Activated T-helper 1 cell treated with anti-CD3 and anti-CD28 coated beads, Interleukin-12 subunit alpha, Interleukin-12 subunit beta, Interleukin-2, Interleukin-4 antibody, amounts not matched to agents 30 ng/mL and 10 ng/mL and 1 ng/mL, durations not matched to agents 14 hours and 24 hours and 36 hours (primary cell): ENCODE results near the gene CAMK1G. TPM values are rescaled to one million over a fixed set of nuclear protein-coding genes. Genes with fewer than 3 reads are reported as not detected.
A peak's percentile ranks its signal among the peaks of the same experiment; 100 is the strongest.

ENCODE experiments used
- DNase-seq: peaks from one replicate; pipeline ENCODE4 v3.0.0; 2021; ENCODE audit warnings: low spot score
- H3K27ac Mint-ChIP-seq: one replicate; pipeline ENCODE4 v1.8.0; 2021; ENCODE audit warnings: mild to moderate bottlenecking, mixed read lengths
- H3K27me3 Mint-ChIP-seq: one replicate; pipeline ENCODE4 v1.8.0; 2022; ENCODE audit warnings: mild to moderate bottlenecking, moderate library complexity, mixed read lengths; ENCODE audit not compliant: insufficient read depth
- H3K36me3 Mint-ChIP-seq: one replicate; pipeline ENCODE4 v1.8.0; 2021; ENCODE audit warnings: low read depth, mixed read lengths
- H3K4me1 Mint-ChIP-seq: one replicate; pipeline ENCODE4 v1.8.0; 2021; ENCODE audit warnings: low read depth, mixed read lengths
- H3K4me3 Mint-ChIP-seq: one replicate; pipeline ENCODE4 v1.8.0; 2021; ENCODE audit warnings: mild to moderate bottlenecking, moderate library complexity, mixed read lengths
- H3K9me3 Mint-ChIP-seq: one replicate; pipeline ENCODE4 v1.8.0; 2021; ENCODE audit warnings: mixed read lengths
- intact Hi-C: fragments of 100-400 bp; cut with micrococcal nuclease; formaldehyde crosslinking; loops from one replicate; pipeline ENCODE4 v1.15.1; 2024
- total RNA-seq: library from RNA; stranded (reverse); gene quantifications from 2 replicates; pipeline ENCODE4 v1.2.3, GENCODE V29; 2022

Gene CAMK1G
- total RNA-seq, 1 donor from 2014 or later, result 0.62 TPM

DNA sequence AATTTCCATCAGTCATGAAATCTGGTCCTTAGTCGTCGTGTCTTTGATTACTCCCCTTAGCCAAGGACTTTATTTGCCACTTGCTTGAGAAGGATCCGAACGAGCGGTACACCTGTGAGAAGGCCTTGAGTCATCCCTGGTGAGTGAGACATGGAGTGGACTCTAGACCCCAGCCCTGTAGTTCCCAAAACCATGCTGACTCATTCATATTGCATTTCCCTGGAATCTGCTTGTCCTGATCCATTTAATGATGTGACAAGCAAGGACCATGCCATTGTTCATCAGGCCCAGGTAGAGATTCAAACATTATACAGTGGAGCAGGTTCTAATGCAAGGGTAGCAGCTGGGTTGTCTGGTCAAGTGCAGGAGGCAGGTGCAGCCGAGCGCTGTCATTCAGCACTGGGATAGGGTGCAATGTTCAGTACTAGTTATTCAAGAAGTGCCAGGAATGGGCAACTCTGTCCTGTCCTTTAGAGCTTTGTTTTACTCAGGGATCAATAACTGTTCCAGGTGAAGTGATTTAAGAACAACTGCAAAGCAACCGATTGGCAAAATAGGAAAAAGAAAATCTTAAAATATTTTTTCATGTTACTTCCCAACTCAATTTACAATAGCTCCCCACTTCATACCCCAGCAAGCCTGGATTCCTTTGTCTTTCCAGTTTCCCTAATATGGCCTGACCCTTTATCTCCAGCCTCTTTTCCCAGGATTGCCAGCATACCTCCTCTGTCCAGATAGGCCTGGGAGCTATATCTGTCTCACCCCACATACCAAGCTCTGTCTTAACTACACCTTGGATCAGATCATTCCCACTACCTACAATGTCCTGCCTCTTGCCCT lies 26.5 kb downstream of the CAMK1G start:
- intact Hi-C loops, result no loop called here
- peaks cover 6% of the 10 kb centered on the region for H3K36me3 Mint-ChIP-seq
- no peak for DNase-seq
- peaks cover 22% of the 10 kb centered on the region for H3K4me1 Mint-ChIP-seq
- H3K27me3 Mint-ChIP-seq, result no peaks in the 10 kb centered on the region
- H3K27ac Mint-ChIP-seq, result no peak overlapping the region
- no peaks in the 10 kb centered on the region for H3K9me3 Mint-ChIP-seq
- no peak overlapping the region for H3K4me3 Mint-ChIP-seq

DNA sequence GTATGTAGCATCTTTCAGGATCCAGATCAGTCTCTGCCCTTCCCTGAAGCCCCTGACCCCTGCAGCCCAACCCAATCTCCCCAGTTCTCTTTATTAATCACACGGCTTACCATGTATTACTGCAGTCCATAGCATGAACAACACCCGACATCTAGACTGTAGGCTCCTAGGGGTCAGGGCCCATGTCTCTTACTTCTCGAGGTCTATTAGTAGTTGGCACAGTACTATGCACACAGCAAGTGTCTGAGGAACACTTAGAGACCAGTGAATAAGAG lies 27.1 kb downstream of the CAMK1G start:
- intact Hi-C loops, result no loop called here
- Mint-ChIP-seq H3K27ac (no peak overlapping the region), H3K36me3 (peaks cover 6% of the 10 kb centered on the region), H3K27me3 (no peaks in the 10 kb centered on the region), H3K4me1 (peaks cover 16% of the 10 kb centered on the region), H3K4me3 (no peak overlapping the region), H3K9me3 (no peaks in the 10 kb centered on the region)
- DNase-seq, result no peak

DNA sequence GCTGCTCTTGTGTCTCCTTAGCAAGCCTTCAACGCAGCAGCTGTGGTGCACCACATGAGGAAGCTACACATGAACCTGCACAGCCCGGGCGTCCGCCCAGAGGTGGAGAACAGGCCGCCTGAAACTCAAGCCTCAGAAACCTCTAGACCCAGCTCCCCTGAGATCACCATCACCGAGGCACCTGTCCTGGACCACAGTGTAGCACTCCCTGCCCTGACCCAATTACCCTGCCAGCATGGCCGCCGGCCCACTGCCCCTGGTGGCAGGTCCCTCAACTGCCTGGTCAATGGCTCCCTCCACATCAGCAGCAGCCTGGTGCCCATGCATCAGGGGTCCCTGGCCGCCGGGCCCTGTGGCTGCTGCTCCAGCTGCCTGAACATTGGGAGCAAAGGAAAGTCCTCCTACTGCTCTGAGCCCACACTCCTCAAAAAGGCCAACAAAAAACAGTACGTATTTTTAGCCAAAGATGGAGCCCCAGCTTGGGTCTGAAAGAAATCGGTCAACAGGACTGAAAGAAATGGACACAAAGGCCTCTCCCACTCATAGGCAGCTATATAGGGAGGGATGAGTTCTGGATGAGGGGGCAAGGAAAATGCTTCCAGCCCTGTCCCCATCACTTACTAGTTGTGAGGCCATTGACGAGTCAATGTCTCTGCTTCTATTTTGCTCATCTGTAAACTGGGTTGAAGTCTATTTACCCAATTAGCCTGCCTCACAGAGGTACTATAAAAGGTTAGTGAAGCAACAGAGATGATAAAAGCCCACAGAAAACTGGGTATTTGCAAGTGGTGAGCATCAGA lies 28.5 kb downstream of the CAMK1G start:
- peaks cover 16% of the 10 kb centered on the region for H3K36me3 Mint-ChIP-seq
- H3K9me3 Mint-ChIP-seq, result no peaks in the 10 kb centered on the region
- DNase-seq, result no peak
- H3K27me3 Mint-ChIP-seq, result no peaks in the 10 kb centered on the region
- H3K4me3 Mint-ChIP-seq, result no peak overlapping the region
- no peak overlapping the region for H3K27ac Mint-ChIP-seq
- peaks cover 11% of the 10 kb centered on the region for H3K4me1 Mint-ChIP-seq
- intact Hi-C loops, result no loop called here

DNA sequence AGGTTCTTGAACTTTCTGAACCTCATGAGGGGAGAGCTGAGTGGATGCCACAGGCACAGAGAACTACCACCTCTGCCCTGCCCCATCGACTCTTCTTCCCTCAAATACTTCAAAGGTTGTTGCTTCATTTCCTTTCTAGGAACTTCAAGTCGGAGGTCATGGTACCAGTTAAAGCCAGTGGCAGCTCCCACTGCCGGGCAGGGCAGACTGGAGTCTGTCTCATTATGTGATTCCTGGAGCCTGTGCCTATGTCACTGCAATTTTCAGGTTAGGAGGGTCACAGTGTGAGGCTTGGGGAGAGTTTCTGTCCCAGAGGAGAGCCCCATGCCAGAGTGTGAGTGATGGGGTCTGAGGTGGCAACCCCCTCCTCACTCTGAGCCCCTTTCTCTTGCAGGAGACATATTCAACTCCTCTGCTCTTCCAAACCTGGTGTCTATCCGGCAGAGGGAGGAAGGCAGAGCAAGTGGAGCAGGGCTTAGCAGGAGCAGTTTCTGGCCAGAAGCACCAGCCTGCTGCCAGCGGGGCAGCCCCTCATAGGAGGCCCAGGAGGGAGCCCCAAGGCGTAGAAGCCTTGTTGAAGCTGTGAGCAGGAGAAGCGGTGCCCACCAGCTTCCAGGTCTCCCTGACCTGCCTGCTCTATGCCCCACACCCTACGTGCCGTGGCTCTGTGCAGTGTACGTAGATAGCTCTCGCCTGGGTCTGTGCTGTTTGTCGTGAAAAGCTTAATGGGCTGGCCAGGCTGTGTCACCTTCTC lies 29.3 kb downstream of the CAMK1G start:
- H3K9me3 Mint-ChIP-seq, result no peaks in the 10 kb centered on the region
- intact Hi-C loops, result no loop called here
- H3K4me3 Mint-ChIP-seq, result no peak overlapping the region
- peak overlapping the region; percentile 10 for H3K27ac Mint-ChIP-seq
- H3K27me3 Mint-ChIP-seq, result no peaks in the 10 kb centered on the region
- H3K4me1 Mint-ChIP-seq, result peaks cover 11% of the 10 kb centered on the region
- no peak for DNase-seq
- peaks cover 22% of the 10 kb centered on the region for H3K36me3 Mint-ChIP-seq

DNA sequence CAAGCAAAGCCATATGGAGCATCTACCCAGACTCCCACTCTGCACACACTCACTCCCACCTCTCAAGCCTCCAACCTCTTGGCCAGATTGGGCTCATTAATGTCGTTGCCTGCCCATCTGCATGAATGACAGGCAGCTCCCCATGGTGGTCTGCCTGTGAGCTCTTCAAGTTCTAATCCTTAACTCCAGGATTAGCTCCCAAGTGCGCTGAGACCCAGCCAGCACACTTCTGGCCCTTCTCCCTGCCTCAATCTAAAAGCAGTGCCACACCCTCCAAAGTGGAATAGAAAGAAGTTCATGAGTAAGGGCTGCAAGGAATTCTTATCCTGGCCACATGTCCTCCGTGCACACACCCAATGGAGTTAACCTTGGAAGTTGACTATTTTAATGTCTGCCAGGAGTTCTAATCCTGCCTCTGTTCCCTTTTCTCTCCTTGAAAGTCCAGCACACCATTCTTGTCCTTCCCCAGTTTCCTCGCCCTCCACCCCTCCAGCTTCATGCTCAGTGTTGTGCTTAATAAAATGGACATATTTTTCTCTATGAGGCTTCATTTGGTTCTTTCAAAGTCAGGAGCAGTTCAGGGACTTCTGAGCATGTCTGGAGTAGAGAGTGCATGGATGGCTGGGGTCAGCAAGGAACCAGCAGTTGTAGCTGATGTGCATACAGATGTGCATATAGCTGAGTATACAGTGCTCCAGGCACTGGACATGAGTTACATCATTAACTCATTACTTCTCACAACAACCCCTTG lies 30.1 kb downstream of the CAMK1G start:
- Mint-ChIP-seq H3K9me3 (no peaks in the 10 kb centered on the region), H3K4me3 (no peak overlapping the region), H3K27ac (no peak overlapping the region), H3K36me3 (peaks cover 23% of the 10 kb centered on the region), H3K27me3 (no peaks in the 10 kb centered on the region), H3K4me1 (peaks cover 11% of the 10 kb centered on the region)
- intact Hi-C loops, result no loop called here
- no peak for DNase-seq

DNA sequence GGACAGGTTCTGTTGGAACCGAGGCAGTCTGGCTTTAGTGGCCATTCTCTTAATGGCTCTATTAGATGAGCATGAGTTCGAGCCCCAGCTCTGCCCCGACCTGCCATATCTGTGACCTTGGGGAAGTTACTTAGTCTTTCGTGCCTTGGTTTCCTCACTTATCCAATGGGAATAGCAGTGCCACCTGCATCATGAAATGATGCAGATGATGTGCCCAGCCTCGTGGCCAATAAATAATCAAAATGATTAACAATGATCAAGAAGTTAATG lies 30.6 kb downstream of the CAMK1G start:
- no peak overlapping the region for H3K27ac Mint-ChIP-seq
- no peak overlapping the region for H3K4me3 Mint-ChIP-seq
- no peak for DNase-seq
- H3K4me1 Mint-ChIP-seq, result peaks cover 11% of the 10 kb centered on the region
- intact Hi-C loops, result no loop called here
- peaks cover 23% of the 10 kb centered on the region for H3K36me3 Mint-ChIP-seq
- H3K27me3 Mint-ChIP-seq, result no peaks in the 10 kb centered on the region
- no peaks in the 10 kb centered on the region for H3K9me3 Mint-ChIP-seq

DNA sequence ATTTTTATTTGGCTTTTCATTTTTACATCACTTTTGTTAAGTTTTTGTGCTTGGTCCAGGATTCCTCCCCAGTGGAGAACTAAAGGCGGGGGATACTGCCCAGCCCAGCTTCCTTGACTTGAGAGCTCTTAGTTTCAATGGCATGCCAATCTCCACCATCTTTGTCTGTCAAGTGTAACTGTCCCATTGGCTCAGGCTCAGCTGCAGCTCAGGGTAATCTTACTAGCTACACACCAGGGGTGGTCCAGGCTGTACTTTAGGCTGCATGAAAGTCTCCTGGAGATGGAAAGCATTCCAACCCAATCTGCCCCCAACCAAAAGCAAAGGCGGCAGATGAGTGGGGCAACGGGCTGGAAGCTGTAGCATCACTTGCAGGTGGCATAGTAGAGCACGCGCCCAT lies 31.4 kb downstream of the CAMK1G start:
- Mint-ChIP-seq H3K9me3 (no peaks in the 10 kb centered on the region), H3K4me1 (peaks cover 11% of the 10 kb centered on the region), H3K36me3 (peaks cover 23% of the 10 kb centered on the region), H3K4me3 (no peak overlapping the region), H3K27me3 (no peaks in the 10 kb centered on the region), H3K27ac (no peak overlapping the region)
- intact Hi-C loops, result no loop called here
- DNase-seq, result no peak

DNA sequence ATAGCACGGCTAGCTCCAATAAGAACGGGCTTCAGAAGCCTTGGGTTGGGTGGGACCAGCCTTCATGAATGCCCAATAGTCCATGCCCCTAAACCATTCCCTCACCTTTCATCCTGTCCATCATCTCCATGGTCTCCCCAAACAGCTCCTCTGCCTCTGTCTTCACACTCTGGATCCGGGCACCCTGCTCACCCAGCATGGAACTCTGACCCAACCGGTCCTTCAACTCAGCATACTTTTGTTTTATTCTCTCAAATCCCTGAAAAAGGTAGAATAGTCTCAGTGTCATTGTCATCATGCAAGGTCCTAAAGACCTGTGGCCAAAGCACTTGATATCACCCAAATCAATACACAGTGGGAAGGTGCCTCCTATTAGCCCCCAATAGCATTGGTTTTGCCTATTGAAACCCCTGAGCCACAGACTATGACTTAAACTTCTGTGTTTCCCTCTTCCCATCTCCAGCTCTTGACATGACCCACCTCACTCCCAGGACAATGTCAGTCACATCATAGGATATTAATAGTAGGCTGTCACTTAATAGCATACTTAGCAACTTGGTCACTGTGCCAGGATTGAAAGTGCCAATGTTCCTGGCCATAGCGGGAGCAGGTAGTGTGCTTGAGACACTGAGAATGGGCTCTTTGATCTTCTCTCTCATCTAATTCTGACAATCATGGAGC lies 33.0 kb downstream of the CAMK1G start:
- Mint-ChIP-seq H3K4me1 (peaks cover 11% of the 10 kb centered on the region), H3K36me3 (peaks cover 23% of the 10 kb centered on the region), H3K9me3 (no peaks in the 10 kb centered on the region), H3K27ac (no peak overlapping the region), H3K27me3 (no peaks in the 10 kb centered on the region), H3K4me3 (no peak overlapping the region)
- intact Hi-C loops, result no loop called here
- DNase-seq, result no peak

DNA sequence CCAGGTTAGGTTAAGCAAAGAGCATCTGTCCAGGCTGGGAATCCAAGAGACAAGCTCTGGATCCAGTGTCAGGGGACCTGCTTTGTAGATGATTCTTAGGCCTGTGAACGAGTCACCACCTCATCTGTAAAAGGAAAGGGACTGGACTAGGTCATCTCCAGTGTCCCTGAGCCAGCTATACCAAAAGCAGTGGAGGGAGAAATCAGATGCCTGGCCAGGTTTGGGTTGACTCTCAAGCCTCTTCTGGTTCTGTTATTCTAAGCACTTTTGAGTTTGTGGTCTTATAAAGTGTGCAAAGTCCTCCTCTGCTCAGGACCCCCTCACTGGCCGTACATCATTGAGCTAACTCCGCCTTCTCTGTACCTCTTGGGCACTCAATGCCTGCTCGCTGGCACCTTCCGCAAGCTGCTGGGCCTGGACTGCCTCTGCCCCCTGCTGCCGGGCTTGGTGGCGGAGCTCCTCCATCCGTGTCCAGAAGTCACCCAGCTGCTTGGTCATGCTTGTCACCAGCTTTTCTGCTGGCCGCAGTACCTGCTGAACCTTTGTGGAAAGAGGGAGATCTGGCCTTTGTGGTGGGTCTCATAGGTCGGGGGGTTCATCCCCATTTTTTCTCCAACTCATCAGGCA lies 33.6 kb downstream of the CAMK1G start:
- H3K4me3 Mint-ChIP-seq, result no peak overlapping the region
- peaks cover 27% of the 10 kb centered on the region for H3K36me3 Mint-ChIP-seq
- no peak for DNase-seq
- no peaks in the 10 kb centered on the region for H3K27me3 Mint-ChIP-seq
- H3K4me1 Mint-ChIP-seq, result peaks cover 11% of the 10 kb centered on the region
- H3K27ac Mint-ChIP-seq, result no peak overlapping the region
- intact Hi-C loops, result no loop called here
- no peaks in the 10 kb centered on the region for H3K9me3 Mint-ChIP-seq

DNA sequence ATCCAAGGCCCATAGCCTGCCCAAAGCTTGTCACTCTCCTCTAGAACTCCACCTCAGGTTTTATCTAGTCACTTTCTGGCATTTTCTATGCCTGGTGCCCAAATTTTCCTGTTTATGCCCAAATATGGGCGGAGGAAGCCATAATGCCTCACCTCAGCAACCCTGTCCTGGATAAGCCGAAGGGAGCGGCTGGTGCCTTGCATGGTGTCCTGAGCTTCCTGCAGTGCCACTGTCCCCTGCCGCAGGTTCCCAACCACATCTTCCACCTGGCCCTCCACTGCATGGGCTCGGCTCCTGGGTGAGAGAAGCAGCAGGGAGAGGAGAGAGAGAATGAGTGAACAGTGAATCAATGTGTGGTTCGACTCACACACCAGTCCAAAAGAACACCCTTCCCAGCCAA lies 34.2 kb downstream of the CAMK1G start:
- no peaks in the 10 kb centered on the region for H3K9me3 Mint-ChIP-seq
- H3K36me3 Mint-ChIP-seq, result peaks cover 27% of the 10 kb centered on the region
- intact Hi-C loops, result no loop called here
- H3K4me1 Mint-ChIP-seq, result peaks cover 6% of the 10 kb centered on the region
- H3K27me3 Mint-ChIP-seq, result no peaks in the 10 kb centered on the region
- no peak for DNase-seq
- H3K4me3 Mint-ChIP-seq, result no peak overlapping the region
- H3K27ac Mint-ChIP-seq, result no peak overlapping the region

DNA sequence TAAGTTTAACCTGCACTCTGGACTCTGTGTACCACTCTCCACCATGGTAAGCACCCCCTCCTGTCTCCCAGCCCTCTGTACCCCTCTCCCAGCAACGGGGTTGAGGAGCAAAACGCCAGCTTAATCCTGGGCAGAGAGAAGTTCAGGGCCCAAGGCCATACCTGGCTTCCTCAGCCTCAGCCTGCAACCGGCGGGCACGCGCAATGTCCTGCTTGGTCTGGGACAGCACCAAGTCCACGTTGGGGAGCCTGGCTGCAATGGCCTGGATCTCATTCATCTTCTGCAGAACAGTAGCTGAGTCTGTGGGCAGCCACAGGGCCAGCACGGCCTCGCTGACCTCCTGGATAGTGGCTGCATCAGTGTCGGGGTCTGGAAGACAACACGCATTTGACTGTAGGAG lies 34.8 kb downstream of the CAMK1G start:
- DNase-seq, result no peak
- Mint-ChIP-seq H3K36me3 (peaks cover 27% of the 10 kb centered on the region), H3K27ac (no peak overlapping the region), H3K4me1 (peaks cover 4% of the 10 kb centered on the region), H3K27me3 (no peaks in the 10 kb centered on the region), H3K4me3 (no peak overlapping the region), H3K9me3 (no peaks in the 10 kb centered on the region)
- intact Hi-C loops, result no loop called here

DNA sequence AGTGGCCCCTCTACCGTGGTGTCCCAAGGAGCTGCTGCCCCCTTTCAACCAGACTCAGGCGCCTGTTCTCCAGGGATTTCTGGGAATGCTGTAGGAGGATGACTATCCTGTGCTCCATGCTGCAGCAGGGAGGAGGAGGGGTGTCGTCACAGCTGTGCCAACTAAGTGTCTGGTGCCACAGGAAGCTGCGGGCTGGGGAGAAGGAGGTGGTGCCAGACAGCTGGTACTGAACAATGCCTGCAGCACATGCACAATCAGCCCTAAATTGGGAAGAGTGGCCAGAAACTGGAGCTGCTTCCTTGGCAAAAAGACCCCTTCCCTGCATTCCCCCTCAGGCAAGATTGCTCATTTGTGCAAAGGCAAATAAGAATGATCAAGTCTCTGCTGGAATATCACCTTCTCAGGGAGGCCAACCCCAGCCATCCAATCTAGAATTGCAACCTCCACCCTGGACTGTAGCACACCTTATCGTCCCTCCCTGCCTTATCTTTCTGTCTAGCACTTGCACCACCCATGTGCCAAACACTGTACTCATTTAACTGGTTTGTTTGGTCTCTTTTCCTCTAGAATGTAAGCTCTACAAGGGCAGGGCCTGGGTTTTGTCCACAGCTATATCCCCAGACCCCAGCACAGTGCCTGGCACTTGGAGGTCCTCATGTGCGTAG lies 35.4 kb downstream of the CAMK1G start:
- no peak overlapping the region for H3K27ac Mint-ChIP-seq
- H3K36me3 Mint-ChIP-seq, result peaks cover 27% of the 10 kb centered on the region
- no peak overlapping the region for H3K4me3 Mint-ChIP-seq
- H3K4me1 Mint-ChIP-seq, result no peaks in the 10 kb centered on the region
- DNase-seq, result no peak
- no peaks in the 10 kb centered on the region for H3K9me3 Mint-ChIP-seq
- H3K27me3 Mint-ChIP-seq, result no peaks in the 10 kb centered on the region
- intact Hi-C loops, result no loop called here
